Measurements from ENCODE around the gene VPS26C.

VPS26C gene

DNA sequence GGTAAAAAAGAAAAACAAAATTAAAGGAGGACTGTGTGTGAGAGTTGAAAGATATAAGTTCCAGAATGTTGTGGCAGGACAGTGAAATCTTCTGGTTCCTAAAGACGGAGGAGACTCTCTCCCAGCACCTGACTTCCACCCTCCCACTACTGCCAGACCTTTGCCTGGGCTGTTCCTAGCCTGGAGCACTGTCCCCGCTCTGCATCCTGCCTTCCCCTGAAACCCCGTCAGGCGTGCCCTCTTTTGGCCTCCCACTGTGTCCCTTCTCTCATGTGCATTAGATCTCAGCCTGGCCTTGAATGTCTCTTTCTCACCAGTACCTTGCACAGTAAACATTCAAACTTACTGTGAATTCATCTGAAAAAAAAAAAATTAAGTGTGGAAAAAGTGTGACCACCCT lies 74.1 kb downstream of the VPS26C start:
- Histone ChIP-seq H3F3A (ENCODE audit: low read depth) (no peaks in the 10 kb centered on the region), H3K9ac (ENCODE audit: low read depth, low read length, poor library complexity, severe bottlenecking) (no peak overlapping the region), H3K9me3 (ENCODE audit: insufficient read depth, low read depth, low read length) (no peaks in the 10 kb centered on the region), H3K4me3 (ENCODE audit: low read length, poor library complexity, severe bottlenecking) (no peak overlapping the region), H3K4me2 (ENCODE audit: low read depth, low read length, poor library complexity, severe bottlenecking) (no peak overlapping the region), H3K9me2 (replicated peaks; ENCODE audit: low read depth, low read length) (no peaks in the 10 kb centered on the region), H3K36me3 (ENCODE audit: insufficient read depth, low read length) (peaks cover 86% of the 10 kb centered on the region; the same call in 1 of the 2 replicates), H4K20me1 (ENCODE audit: insufficient read depth, low read length, poor library complexity, severe bottlenecking) (no peaks in the 10 kb centered on the region), H3K79me2 (ENCODE audit: insufficient read depth, low read length) (no peaks in the 10 kb centered on the region), H2AFZ (ENCODE audit: low read length) (no peak overlapping the region), H3K27me3 (ENCODE audit: insufficient read depth, low read length, poor library complexity, severe bottlenecking) (no peaks in the 10 kb centered on the region), H3K4me1 (ENCODE audit: insufficient read depth, low read length, poor library complexity, severe bottlenecking) (no peaks in the 10 kb centered on the region)
- TF ChIP-seq, protein P1, sequence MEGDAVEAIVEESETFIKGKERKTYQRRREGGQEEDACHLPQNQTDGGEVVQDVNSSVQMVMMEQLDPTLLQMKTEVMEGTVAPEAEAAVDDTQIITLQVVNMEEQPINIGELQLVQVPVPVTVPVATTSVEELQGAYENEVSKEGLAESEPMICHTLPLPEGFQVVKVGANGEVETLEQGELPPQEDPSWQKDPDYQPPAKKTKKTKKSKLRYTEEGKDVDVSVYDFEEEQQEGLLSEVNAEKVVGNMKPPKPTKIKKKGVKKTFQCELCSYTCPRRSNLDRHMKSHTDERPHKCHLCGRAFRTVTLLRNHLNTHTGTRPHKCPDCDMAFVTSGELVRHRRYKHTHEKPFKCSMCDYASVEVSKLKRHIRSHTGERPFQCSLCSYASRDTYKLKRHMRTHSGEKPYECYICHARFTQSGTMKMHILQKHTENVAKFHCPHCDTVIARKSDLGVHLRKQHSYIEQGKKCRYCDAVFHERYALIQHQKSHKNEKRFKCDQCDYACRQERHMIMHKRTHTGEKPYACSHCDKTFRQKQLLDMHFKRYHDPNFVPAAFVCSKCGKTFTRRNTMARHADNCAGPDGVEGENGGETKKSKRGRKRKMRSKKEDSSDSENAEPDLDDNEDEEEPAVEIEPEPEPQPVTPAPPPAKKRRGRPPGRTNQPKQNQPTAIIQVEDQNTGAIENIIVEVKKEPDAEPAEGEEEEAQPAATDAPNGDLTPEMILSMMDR (conservative IDR thresholded peaks at IDR 0.05; ENCODE audit: low read length), result no peak
- TF ChIP-seq EZH2phosphoT487 (IDR thresholded peaks at IDR 0.05; ENCODE audit: borderline replicate concordance), result no peak

- Histone ChIP-seq H2AFZ (ENCODE audit: low read length) (no peak overlapping the region), H3K36me3 (ENCODE audit: insufficient read depth, low read length) (peaks cover 88% of the 10 kb centered on the region)
Measured at GRCh38 chr21:37192019-37192418, 75.1 kb downstream of the VPS26C start.

DNA sequence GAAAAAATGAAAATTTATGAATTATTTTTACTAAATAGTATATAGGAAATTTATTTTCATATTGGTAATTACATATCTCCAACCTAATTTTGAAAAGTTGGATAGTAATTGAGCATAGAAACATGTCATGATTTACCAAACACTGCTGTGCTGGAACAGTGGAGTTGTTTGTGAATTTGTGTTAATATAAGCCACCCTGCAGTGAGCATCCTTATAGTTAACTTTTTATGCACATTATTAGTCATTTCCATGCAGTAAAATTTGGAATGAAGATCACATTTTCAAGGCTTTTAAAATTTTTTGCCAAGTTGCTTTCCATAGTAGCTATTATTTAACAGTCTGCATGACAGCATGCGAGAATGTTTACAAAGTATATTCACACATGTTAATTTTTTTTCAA lies 78.3 kb downstream of the VPS26C start:
- H3K36me3 ChIP-seq (ENCODE audit: insufficient read depth, low read length), result peaks cover 84% of the 10 kb centered on the region
- TF ChIP-seq, protein P1 (conservative IDR thresholded peaks at IDR 0.05; ENCODE audit: low read length), result no peak
- no peak for TF ChIP-seq EZH2phosphoT487 (IDR thresholded peaks at IDR 0.05; ENCODE audit: borderline replicate concordance)

More at GRCh38 chr21:37192019-37192418, 75.1 kb downstream of the VPS26C start:
- Histone ChIP-seq H3K79me2 (ENCODE audit: insufficient read depth, low read length) (no peaks in the 10 kb centered on the region), H3K27me3 (ENCODE audit: insufficient read depth, low read length, poor library complexity, severe bottlenecking) (no peaks in the 10 kb centered on the region), H4K20me1 (ENCODE audit: insufficient read depth, low read length, poor library complexity, severe bottlenecking) (no peaks in the 10 kb centered on the region), H3K4me3 (ENCODE audit: low read length, poor library complexity, severe bottlenecking) (no peak overlapping the region), H3K4me1 (ENCODE audit: insufficient read depth, low read length, poor library complexity, severe bottlenecking) (peaks cover 8% of the 10 kb centered on the region), H3F3A (ENCODE audit: low read depth) (no peaks in the 10 kb centered on the region), H3K9me3 (ENCODE audit: insufficient read depth, low read depth, low read length) (no peaks in the 10 kb centered on the region), H3K4me2 (ENCODE audit: low read depth, low read length, poor library complexity, severe bottlenecking) (no peak overlapping the region), H3K9me2 (replicated peaks; ENCODE audit: low read depth, low read length) (no peaks in the 10 kb centered on the region), H3K9ac (ENCODE audit: low read depth, low read length, poor library complexity, severe bottlenecking) (no peak overlapping the region)
- TF ChIP-seq EZH2phosphoT487 (IDR thresholded peaks at IDR 0.05; ENCODE audit: borderline replicate concordance), result no peak
- TF ChIP-seq, protein P1 (conservative IDR thresholded peaks at IDR 0.05; ENCODE audit: low read length), result no peak

More for the DNA sequence above, 78.3 kb downstream of the VPS26C start:
- no peak overlapping the region for H2AFZ ChIP-seq (ENCODE audit: low read length)
- H3K9me3 ChIP-seq (ENCODE audit: insufficient read depth, low read depth, low read length), result no peaks in the 10 kb centered on the region
- H3K79me2 ChIP-seq (ENCODE audit: insufficient read depth, low read length), result no peaks in the 10 kb centered on the region
- H3K9me2 ChIP-seq (replicated peaks; ENCODE audit: low read depth, low read length), result no peaks in the 10 kb centered on the region
- H4K20me1 ChIP-seq (ENCODE audit: insufficient read depth, low read length, poor library complexity, severe bottlenecking), result no peaks in the 10 kb centered on the region
- H3K4me3 ChIP-seq (ENCODE audit: low read length, poor library complexity, severe bottlenecking), result no peak overlapping the region
- no peak overlapping the region for H3K4me2 ChIP-seq (ENCODE audit: low read depth, low read length, poor library complexity, severe bottlenecking)
- no peaks in the 10 kb centered on the region for H3K27me3 ChIP-seq (ENCODE audit: insufficient read depth, low read length, poor library complexity, severe bottlenecking)
- no peak overlapping the region for H3K9ac ChIP-seq (ENCODE audit: low read depth, low read length, poor library complexity, severe bottlenecking)
- 0 out of 2 replicates have a peak, but pooled peaks cover 3% of the 10 kb centered on the region for H3F3A ChIP-seq (ENCODE audit: low read depth)
- peaks cover 18% of the 10 kb centered on the region for H3K4me1 ChIP-seq (ENCODE audit: insufficient read depth, low read length, poor library complexity, severe bottlenecking)
